NOMO-1 treated with DMSO at 0.1 percent for 48 hours (cell line): ENCODE data around the gene NADSYN1.

Experiments used
- DNase-seq: peaks from one replicate; lab custom pipeline; 2025; ENCODE audit not compliant: unreplicated experiment; lab: John Stamatoyannopoulos, UW

Gene NADSYN1

GRCh38 chr11:71449596-71449995 is 3.4 kb upstream of the NADSYN1 start:
- DNase-seq, result no peak

GRCh38 chr11:71450507-71450906 is 2.5 kb upstream of the NADSYN1 start:
- no peak for DNase-seq

DNA sequence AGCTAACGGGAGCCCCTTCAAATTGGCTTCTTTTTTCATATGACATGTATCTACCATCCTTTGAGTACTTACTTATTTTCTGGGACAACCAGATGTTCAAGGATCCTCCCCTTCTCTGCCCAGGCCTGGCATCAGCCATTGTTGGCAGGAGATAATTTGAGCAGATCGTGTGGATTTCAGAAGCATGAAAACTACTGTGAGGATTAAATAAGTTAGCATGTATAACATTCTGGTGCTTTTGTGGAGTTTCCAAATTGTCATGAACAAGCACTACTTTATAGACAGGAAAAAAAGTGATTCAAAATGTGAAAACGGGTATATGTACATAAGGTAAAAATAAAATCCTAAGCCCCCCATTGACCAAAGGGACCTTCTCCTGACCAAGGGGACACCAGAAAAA is 2.1 kb upstream of the NADSYN1 start:
- no peak for DNase-seq

DNA sequence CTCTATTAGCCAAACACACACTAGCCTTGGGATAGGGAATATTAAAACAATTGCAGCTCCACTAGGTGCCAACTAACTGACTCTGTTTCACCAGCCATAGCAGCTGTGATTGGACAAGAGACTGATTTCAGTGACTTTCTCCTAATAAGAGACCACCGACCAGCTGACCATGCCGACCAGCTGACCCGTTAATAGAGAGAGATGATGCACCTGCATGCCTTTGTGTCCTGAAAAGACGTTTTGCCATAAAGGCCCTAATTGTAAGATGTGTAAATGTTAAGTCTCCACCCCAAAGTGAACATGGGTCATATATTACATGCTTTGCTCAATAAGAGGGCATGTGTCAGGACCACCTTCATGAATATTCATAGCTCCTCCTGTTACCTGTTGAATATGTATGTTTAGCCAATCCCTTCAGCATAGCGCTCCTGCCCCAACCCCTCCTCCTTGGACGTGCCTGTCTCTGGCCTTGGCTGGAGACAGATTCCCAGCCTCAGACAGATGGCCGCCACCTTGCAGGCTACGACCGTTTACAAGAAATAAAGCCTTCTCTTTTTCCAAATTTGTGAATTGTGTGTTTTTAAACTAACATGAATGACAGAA is 1.3 kb upstream of the NADSYN1 start:
- DNase-seq, result peak; percentile 30

GRCh38 chr11:71452199-71453036 is 585 bp upstream of the NADSYN1 start:
- DNase-seq, result peak; percentile 72

GRCh38 chr11:71453918-71454304 is 908 bp downstream of the NADSYN1 start:
- DNase-seq, result no peak

GRCh38 chr11:71454470-71455113 is 1.6 kb downstream of the NADSYN1 start:
- no peak for DNase-seq

- DNase-seq, result no peak
Observed at GRCh38 chr11:71456294-71456693, 3.3 kb downstream of the NADSYN1 start.

- DNase-seq, result no peak
Observed at GRCh38 chr11:71456831-71457230, 3.8 kb downstream of the NADSYN1 start.

GRCh38 chr11:71458146-71459070 is 5.4 kb downstream of the NADSYN1 start:
- no peak for DNase-seq

- no peak for DNase-seq
Observed at GRCh38 chr11:71459076-71459766, 6.2 kb downstream of the NADSYN1 start.

- no peak for DNase-seq
Observed at GRCh38 chr11:71459767-71460320, 6.8 kb downstream of the NADSYN1 start.

DNA sequence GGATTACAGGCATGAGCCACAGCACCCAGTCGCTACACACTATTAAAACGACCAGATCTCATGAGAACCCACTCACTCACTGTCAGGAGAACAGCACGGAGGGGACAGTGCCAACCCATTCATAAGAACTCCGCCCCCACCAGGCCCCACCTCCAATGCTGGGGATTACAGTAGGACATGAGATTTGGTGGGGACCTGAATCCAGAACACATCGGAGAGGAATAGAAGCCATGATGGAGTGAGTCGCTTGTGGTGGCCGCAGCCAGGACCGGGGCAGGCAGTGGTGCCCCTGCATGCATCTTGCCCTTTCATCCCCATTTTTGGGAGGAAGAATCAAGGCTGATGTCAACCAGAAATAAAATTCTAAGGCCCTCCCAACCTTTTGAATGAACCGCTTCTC is 8.7 kb downstream of the NADSYN1 start:
- no peak for DNase-seq

GRCh38 chr11:71462726-71463125 is 9.7 kb downstream of the NADSYN1 start:
- DNase-seq, result no peak

DNA sequence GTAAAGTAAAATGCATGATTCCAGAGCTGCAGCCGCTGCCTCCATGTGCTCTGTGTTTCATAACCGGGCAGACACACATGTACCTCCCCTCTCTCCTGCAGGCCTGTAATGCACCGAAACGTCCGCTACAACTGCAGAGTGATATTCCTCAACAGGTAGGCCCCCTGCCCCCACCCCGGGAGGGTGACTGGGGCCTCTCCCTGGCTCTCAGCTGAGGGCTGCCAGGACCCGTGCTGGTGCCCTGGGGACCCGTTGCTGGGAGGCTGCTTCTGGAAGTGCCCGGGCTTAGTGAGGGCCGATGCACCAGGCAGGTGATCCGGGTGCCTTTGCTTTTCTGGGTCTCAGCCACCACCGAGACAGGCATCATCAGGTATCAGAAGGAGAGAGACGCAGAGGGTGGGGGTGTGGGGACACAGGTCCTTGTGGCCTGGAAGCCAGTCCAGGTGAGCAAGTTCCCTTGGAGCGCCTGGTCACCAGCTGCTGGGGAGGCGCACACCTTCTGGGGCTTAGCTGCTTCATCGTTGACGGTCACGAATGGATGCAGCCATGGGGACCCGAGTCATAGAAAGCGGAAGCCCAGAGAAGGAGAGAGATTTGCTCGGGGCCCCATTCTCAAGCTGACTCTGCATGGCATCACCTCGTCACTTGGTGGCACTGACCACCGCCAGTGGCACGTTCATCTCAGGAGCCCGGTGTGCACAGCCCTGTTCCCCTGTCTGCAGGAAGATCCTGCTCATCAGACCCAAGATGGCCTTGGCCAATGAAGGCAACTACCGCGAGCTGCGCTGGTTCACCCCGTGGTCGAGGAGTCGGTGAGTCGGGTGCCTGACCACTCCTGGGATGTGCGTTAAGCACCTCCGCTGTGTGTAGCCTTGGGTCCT is 10.6 kb downstream of the NADSYN1 start:
- no peak for DNase-seq

GRCh38 chr11:71465054-71465453 is 12.1 kb downstream of the NADSYN1 start:
- no peak for DNase-seq

- no peak for DNase-seq
Observed at GRCh38 chr11:71466358-71466757, 13.4 kb downstream of the NADSYN1 start.

DNA sequence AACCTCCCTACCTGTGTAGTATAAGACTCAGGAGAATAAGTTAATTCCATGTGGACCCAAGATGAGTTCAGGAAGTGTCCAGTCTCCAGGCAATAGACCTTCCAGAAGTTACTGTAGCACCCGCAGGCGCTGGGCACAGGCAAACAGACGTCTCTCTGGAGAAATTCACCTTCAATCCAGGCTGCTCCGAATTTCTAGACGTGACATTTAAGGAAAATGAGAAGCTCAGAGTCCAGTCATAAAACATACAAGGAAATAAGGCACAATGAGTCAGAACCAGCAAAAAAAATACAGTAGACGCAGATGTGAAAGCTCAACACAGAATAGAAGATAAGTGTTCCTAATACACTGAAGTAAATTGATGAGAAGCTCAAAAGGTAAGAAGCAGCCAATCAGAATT is 14.2 kb downstream of the NADSYN1 start:
- no peak for DNase-seq

DNA sequence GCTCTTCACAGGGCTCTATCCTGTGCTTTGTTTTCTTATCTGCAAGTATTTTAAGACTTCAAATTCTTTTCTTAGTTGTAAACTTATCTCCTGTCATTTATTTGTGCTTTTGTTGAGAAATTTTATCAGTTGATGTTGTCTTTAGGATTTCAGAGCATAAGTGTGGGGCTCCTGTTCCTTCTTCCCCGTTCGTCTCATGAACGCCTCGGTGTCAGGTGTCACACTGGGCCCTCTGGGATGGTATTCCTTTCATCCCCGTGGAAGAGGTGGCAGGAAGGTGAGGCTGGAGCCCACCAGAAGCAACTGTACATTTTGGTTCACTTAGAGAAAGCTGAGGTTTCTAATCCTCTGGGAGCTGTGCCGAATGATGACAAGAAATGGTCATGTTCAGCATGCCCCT is 17.9 kb downstream of the NADSYN1 start:
- DNase-seq, result no peak
